ENCODE data around the gene ATF6. TPM values are rescaled to one million over a fixed set of nuclear protein-coding genes. Genes with fewer than 3 reads are reported as not detected.

Gene ATF6
- total and polyA plus RNA-seq, 4 donors = 10.0 to 22.5 (median 13.4) TPM

GRCh38 chr1:161721738-161722343 lies 44.3 kb upstream of the ATF6 start:
- TF ChIP-seq HNF4A (conservative IDR thresholded peaks at IDR 0.05) (no peak), SP1 (IDR thresholded peaks at IDR 0.05) (no peak), RAD21 (IDR thresholded peaks at IDR 0.05) (no peak), EGR1 (IDR thresholded peaks at IDR 0.05; ENCODE audit: low read depth in 2 of 2) (no peak), ATF3 (IDR thresholded peaks at IDR 0.05) (no peak), GABPA (IDR thresholded peaks at IDR 0.05 in 1 of 2, conservative IDR thresholded peaks at IDR 0.05 in 1 of 2) (no peak), FOXA1 (IDR thresholded peaks at IDR 0.05) (no peak), MAX (IDR thresholded peaks at IDR 0.05) (no peak), NR2F2 (IDR thresholded peaks at IDR 0.05) (no peak), YY1 (IDR thresholded peaks at IDR 0.05) (no peak), REST (IDR thresholded peaks at IDR 0.05) (no peak), ZBTB33 (IDR thresholded peaks at IDR 0.05) (no peak), RXRA (IDR thresholded peaks at IDR 0.05) (no peak)
- Histone ChIP-seq H3K27ac (ENCODE audit: low read depth in 1 of 2, low read length in 2 of 2) (no peak overlapping the region), H3K36me3 (ENCODE audit: control insufficient read depth in 4 of 4, insufficient read depth in 3 of 4, low read depth in 1 of 4, low read length in 3 of 4) (no peaks in the 10 kb centered on the region), H3K27me3 (ENCODE audit: control insufficient read depth in 4 of 4, insufficient read depth in 4 of 4, low read length in 3 of 4) (no peaks in the 10 kb centered on the region), H3K9ac (ENCODE audit: low read depth in 1 of 2, low read length in 2 of 2) (no peak overlapping the region), H3K4me3 (ENCODE audit: low read depth in 1 of 3, low read length in 3 of 3) (no peak overlapping the region), H3K9me3 (ENCODE audit: control insufficient read depth in 4 of 4, low read length in 3 of 4) (no peaks in the 10 kb centered on the region), H3K4me1 (ENCODE audit: control insufficient read depth in 4 of 4, insufficient read depth in 4 of 4, low read length in 3 of 4) (peaks cover 2 to 11% (median 6%) of the 10 kb centered on the region in 4 donors)
- no peak for DNase-seq (ENCODE audit: low spot score)
- 78% methylated on average over 8 of the region's 8 CpGs for WGBS

GRCh38 chr1:161722406-161722805 lies 43.7 kb upstream of the ATF6 start:
- no peak for TF ChIP-seq CTCF (IDR thresholded peaks at IDR 0.05; ENCODE audit: low read depth, low read length, missing input control)
- TF ChIP-seq RXRA (IDR thresholded peaks at IDR 0.05) = no peak
- no peak for TF ChIP-seq ATF3 (IDR thresholded peaks at IDR 0.05)
- TF ChIP-seq NR2F2 (IDR thresholded peaks at IDR 0.05) = no peak
- TF ChIP-seq FOXA2 (IDR thresholded peaks at IDR 0.05) = no peak
- no peak for TF ChIP-seq YY1 (IDR thresholded peaks at IDR 0.05)
- no peak for TF ChIP-seq FOXA1 (IDR thresholded peaks at IDR 0.05)
- no peak for TF ChIP-seq GABPA (IDR thresholded peaks at IDR 0.05 in 1 of 2, conservative IDR thresholded peaks at IDR 0.05 in 1 of 2)
- no peak for TF ChIP-seq TAF1 (conservative IDR thresholded peaks at IDR 0.05)
- no peak for TF ChIP-seq REST (IDR thresholded peaks at IDR 0.05)
- TF ChIP-seq EGR1 (IDR thresholded peaks at IDR 0.05; ENCODE audit: low read depth in 2 of 2) = no peak
- no peak for TF ChIP-seq JUND (IDR thresholded peaks at IDR 0.05)
- TF ChIP-seq ZBTB33 (IDR thresholded peaks at IDR 0.05) = no peak
- H3K27ac ChIP-seq (ENCODE audit: low read depth in 1 of 2, low read length in 2 of 2) = no peak overlapping the region
- 97% methylated on average over 1 of the region's 1 CpG for WGBS
- DNase-seq (ENCODE audit: low spot score) = no peak
- H3K27me3 ChIP-seq (ENCODE audit: control insufficient read depth in 4 of 4, insufficient read depth in 4 of 4, low read length in 3 of 4) = no peaks in the 10 kb centered on the region
- H3K4me1 ChIP-seq (ENCODE audit: control insufficient read depth in 4 of 4, insufficient read depth in 4 of 4, low read length in 3 of 4) = peaks cover 2 to 13% (median 7%) of the 10 kb centered on the region in 4 donors
- H3K9ac ChIP-seq (ENCODE audit: low read depth in 1 of 2, low read length in 2 of 2) = no peak overlapping the region
- no peaks in the 10 kb centered on the region for H3K36me3 ChIP-seq (ENCODE audit: control insufficient read depth in 4 of 4, insufficient read depth in 3 of 4, low read depth in 1 of 4, low read length in 3 of 4)
- H3K4me3 ChIP-seq (ENCODE audit: low read depth in 1 of 3, low read length in 3 of 3) = no peak overlapping the region
- H3K9me3 ChIP-seq (ENCODE audit: control insufficient read depth in 4 of 4, low read length in 3 of 4) = no peaks in the 10 kb centered on the region

All from liver (tissue), 9 donors.